Measurements from ENCODE around the gene LIMS1.
"Not testable (repeated sequence)": the region's sequence is repeated elsewhere in the genome, so short reads cannot be mapped to it uniquely, and the experiment has no call there.

Gene LIMS1

DNA sequence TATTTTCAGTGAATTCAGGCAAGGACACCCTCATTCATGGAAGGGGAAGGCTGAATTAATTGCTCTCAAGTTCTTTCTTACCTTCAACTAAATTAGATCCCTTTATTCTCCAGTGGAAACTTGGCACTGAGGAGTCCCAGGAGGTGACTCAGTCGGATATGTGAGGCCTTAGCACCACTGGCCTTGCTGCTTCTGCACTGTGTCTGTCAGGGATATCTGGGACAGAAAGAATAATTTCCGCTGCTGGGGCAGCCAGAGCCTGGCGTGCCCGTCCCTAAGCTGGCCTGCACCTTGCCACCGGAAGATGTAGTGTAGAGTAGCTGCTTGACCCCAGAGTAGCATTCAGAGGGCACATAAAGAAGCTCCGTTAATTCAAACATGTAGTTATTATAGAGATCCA is 53.4 kb downstream of the LIMS1 start:
- no peak for DNase-seq (ENCODE audit: low read depth)

DNA sequence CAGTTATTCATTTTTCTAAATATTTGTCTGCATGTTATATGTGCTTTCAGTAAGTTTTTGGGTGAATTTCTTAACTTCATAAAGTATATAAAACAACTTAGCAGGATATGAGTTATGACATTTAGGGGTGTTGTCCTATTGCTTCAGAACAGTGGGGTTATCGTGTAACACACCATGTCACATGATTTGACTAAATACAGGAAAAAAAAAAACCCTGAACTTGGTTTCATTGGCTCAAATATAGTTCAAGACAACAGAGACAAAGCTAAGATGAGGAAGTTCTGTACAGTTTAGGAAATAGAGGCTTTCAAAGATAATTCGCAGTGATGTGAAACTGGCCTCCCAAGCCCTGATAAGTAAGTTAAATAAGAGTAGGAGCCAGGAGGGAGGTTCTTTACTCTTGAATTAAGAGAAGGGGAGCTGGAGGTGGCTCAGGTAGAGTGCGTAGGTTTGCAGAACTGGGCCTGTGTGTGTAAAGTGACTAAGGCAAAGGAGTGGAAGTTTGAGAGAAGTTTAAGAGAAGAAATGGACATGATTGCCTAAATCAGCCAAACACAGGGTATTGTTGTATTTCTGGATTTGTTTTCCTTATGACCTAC is 53.9 kb downstream of the LIMS1 start:
- no peak for DNase-seq (ENCODE audit: low read depth)

DNA sequence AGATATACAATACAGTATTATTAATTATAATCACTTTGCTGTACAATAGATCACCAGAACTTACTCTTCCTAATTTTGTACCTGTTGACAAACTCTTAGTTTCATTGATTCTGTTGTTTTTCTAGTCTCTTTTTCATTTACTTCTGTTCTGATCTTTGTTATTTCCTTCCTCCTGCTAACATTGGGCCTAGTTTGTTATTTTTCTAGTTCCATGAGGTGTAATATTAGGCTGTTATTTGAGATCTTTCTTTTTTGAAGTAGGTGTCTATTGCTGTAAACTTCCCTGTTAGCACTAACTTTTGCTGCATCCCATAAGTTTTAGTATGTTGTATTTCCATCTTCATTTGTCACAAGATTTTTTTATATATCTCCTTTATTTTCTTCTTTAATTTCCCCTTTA is 55.1 kb downstream of the LIMS1 start:
- no peak for DNase-seq (ENCODE audit: low read depth)

DNA sequence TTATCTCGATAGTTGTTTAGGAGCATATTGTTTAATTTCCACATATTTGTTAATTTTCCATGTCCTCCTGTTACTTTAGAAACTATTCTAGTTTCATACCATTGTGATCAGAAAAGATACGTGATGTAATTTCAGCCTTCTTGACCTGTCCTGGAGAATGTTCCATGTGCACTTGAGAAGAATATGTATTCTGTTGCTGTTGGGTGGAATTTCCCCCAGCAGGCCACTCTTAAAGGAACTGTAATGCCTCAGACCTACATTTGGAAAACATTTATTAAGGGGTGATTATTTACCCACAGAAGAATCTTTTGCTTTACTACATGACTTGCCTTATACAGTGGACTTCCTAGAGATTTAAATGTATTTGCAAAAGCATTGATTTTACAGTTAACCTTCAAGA is 55.5 kb downstream of the LIMS1 start:
- no peak for DNase-seq (ENCODE audit: low read depth)

DNA sequence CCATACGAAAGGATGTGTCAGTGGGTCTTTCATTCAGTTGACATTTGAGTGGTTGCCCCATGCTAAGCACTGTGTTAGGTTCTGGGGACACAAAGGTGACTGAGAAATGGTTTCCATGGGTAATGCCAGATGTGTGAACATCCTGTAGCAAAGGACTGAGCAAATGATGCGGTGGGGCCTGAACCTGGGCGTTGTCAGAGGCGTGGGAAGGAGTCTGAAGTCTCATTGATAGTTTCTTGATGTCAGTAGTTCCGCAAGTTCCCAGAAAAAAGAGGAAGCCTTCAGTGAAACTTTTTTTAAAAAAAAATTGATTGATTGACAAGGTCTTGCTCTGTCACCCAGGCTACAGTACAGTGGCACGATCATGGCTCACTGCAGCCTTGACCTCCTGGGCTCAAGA is 56.9 kb downstream of the LIMS1 start:
- DNase-seq (ENCODE audit: low read depth) = no peak

DNA sequence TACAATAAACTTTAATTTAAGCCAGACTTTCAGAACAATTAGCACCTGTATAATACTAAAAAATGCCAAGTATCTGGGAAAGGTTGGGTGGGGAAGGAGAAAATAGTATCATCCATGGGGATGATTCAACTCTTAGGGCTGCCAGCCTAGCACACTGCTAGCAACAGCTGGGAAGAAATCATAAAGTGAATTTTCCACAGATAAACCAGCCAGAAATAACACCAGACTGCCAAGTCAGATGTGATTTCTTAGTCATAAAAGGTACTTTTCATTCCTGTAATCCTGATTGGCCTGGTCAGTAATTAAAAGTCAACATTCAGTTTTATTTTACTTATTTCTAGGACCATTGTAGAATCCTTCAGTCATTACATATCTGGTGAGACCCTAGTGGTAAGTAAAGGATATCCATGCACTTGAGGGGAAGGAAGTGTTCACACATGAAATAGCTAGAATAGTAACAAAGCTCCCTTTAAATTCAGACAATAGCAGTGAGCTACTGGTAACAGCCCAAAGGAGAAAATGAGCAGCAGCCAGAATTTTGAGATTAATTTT is 59.4 kb downstream of the LIMS1 start:
- no peak for DNase-seq (ENCODE audit: low read depth)

DNA sequence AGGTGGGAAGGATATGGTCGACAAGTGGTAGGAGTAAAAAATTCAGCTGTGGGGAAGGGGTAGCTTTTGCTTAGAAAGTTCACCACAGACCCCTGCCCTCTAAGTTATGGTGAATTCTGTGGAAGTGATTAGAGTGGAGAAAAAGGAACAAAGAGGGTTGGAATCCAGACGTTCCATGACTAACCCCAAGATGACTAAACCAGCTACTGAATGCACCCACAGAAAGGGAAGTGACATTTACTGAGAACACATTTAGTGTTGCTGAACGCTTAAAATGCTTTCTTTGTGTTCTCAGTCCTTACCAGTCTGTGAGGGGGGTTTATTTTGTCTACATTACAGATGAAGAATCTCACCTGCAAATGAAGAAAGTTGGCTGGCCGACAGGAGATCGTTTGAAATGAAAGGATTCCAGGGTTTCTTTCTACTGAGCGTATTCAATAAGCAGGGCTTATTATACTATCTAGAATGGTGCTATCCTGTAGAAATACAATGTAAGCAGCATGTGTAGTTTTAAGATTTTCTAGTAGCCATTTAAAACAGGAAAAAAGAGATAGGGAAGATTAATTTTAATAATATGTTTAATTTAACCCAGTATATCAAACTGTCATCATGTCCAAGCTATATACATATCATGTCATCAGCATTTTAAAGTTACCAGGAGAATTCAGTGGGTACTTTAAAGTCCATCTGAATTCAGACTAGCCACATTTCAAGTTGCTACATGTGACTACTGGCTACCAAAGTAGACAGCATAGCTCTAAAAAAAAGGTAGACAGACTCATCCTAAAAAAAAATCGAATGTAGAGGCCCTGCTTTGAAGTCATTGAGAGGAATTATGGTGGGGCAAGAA is 60.1 kb downstream of the LIMS1 start:
- DNase-seq (ENCODE audit: low read depth) = no peak

DNA sequence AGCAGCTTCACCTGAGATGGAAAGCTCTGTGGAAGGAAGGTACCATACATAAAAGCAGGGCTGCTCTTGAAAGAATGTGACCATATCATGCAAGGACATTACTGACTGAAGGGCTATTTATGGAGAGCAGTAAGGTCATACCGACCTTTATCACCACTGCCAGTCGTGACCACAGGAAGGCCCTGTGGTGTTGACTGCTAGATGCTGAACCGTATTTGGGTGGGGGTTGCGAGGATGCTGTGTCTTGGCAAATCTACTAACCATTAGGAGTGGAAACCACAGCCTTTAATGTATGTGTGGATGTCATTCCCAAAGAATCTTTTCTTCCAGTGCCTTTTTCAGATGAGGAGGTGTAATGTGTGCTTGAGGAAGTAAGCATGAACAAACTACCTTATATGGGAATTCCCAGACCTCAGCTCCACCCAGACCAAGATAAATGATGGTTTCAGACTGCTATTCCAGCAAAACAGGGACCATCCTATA is 60.8 kb downstream of the LIMS1 start:
- no peak for DNase-seq (ENCODE audit: low read depth)

DNA sequence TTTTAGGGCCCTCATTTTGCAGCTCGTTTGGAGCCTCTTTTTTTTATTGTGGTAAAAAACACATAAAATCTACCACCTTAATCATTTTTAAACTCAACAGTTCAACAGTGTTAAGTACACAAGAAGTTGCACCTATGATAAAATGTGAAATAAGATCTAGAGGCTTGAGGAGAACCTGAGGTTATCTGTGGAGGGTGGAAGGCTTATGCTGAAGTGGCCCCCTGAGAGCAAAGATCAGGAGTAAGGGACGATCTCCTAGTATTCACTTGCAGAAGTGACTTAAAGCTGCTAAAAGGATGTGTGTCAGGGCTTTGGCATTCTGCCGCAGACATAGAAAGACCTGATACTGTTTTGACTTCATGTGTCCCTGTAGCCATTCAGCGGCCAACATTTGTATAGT is 61.5 kb downstream of the LIMS1 start:
- not testable (repeated sequence) for DNase-seq (ENCODE audit: low read depth)

DNA sequence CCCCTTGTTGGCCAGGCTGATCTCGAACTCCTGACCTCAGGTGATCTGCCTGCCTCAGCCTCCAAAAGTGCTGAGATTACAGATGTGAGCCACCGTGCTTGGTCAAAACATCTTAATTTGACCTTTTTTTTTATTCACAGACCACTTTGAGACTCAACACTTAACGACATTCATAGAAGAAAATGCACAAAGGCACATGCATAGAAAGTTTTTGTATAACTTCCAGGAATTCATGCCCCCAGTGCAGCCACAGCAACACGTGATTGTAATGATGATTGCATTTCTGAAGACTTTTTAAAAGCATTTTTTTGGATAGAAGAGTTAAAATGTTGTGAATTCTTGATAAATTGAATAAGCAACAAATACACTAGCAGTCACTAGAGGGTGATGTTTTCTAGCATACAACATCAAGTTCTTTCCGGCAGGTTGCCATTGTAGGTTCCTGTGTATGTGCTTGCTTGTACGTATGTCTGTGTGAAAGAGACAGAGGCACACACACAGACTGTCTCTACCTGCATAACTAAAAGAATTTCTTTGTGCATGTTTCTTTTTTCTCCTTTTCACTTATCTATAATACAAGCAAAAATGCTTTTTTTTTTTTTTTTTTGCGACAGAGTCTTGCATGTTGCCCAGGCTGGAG is 63.0 kb downstream of the LIMS1 start:
- DNase-seq (ENCODE audit: low read depth) = not testable (repeated sequence)

DNA sequence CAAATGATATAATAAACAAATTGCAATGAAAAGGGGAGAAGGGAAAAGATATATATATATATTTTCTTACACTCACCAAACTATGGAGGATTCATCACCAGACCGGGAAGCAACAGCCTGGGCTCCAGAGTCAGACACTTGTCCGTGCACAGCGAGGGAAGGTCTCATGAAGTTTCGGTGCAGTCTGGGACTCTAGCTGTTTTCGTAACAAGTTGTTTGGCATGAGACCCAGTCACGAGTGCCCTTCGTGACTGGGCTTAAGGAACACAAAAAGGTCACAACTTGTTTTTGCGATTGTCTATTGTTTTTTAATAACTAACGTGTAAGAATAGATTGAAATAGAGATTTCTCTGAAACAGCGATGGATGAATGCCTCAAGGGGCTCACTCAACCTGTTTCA is 66.9 kb downstream of the LIMS1 start:
- not testable (repeated sequence) for DNase-seq (ENCODE audit: low read depth)

DNA sequence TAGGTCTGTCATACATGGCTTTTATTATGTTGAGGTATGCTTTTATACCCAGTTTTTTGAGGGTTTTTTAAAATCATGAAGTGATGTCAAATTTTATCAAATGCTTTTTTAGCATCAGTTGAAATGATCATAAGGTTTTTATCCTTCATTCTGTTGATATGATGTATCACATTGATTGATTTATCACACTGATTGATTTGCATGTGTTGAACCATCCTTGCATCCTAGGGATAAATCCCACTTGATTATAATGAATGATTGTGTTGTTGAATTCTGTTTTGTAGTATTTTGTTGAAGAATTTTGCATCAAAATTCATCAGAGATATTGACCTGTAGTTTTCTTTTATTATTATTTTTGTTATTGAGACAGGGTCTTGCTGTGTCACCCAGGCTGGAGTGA is 68.2 kb downstream of the LIMS1 start:
- no peak for DNase-seq (ENCODE audit: low read depth)

DNA sequence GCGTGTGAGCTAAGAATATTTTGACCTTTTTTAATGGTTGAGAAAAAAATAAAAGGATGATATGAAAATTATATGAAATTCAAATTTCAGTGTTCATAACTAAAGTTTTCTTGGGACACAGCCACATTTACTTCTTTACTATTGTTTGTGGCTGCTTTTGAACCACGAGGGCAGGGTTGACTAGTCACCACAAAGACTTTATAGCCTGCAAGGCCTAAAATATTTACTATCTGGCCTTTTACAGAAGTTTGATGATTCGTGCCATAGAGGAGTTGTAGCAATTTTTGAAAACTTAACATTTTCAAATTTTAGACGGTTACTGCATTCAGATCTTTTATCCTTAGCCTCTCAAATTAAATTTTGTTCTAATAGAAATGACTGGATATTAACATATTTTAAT is 69.9 kb downstream of the LIMS1 start:
- no peak for DNase-seq (ENCODE audit: low read depth)

DNA sequence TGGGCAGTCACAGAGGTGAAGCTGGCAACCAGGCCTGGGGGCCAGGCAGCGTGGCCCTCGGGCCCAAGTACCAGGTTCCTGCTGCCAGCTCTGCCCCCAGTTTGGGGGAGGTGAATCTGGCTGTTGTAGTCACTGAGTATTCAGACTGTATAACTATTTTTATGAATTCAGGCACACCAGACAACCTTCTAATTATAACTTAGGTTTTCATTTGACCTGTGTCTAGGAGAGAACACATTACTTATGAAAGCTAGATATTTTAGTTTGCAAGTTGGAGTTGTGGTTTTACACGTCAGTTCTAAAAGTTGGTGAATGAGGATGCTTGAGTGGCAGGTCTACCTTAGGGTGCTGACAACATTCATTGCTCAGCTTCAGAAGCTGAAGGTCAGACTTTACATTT is 71.7 kb downstream of the LIMS1 start:
- DNase-seq (ENCODE audit: low read depth) = no peak

DNA sequence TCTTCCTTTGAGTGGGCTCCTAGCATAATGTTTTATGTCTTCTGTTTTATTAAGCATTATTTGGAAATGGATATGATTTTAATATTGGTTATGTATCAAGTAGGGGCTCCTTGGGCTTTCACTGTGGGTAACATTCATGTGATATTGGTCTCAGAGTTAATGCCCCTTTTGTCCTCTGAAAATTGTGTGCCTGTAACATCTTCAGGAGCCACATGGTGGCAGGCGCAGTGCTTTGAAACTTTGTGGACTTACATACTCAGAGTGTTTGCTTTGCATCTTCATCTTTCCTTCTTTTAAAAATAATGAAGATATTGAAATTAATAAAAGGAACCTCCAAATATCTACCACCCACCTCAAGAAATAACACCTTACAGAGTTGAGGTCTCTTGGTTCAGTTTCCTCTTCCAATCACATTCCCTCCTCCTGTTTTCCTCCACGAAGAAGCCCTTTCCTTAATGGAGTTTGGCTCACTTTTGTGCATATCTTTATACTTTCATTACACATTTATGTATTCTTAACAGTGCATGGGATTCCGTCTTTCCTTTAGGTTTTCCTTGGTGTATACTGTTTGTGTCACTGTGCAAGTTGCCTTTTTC is 73.5 kb downstream of the LIMS1 start:
- no peak for DNase-seq (ENCODE audit: low read depth)

DNA sequence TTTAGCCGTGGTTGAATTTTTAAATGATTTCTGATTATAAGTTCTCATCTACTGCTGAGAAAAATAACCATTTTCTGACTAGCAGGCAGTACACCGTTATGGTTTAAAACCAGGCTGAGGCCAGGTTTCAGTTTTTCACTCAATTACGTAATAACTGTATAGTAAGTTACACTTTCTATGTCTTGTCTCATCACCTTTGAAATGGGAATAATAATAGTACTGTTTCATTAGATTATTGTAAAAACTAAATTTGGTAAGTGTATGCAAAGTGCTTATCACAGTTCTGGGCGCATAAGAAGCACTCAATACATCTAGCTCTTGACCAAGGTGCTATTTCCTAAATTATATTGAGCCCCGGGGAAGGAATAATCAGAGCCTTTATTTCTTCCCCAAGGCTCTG is 76.8 kb downstream of the LIMS1 start:
- DNase-seq (ENCODE audit: low read depth) = no peak

DNA sequence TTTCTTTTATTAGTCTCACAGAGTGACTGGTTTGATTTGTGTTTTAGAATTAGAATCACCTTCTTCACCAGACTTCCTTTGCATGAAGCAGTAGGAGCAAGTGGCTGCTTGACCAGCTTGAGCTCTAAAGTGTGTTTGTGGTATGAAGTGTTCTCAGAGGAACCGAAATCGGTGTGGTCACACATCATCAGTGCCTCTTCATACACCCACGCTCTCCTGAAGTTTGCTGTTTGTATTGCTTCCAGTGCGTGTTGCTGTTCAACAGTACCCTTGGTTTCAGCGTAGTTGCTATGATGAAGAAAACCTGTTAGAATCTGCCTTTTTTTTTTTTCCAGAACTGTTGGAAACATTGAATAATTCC is 77.9 kb downstream of the LIMS1 start:
- no peak for DNase-seq (ENCODE audit: low read depth)

DNA sequence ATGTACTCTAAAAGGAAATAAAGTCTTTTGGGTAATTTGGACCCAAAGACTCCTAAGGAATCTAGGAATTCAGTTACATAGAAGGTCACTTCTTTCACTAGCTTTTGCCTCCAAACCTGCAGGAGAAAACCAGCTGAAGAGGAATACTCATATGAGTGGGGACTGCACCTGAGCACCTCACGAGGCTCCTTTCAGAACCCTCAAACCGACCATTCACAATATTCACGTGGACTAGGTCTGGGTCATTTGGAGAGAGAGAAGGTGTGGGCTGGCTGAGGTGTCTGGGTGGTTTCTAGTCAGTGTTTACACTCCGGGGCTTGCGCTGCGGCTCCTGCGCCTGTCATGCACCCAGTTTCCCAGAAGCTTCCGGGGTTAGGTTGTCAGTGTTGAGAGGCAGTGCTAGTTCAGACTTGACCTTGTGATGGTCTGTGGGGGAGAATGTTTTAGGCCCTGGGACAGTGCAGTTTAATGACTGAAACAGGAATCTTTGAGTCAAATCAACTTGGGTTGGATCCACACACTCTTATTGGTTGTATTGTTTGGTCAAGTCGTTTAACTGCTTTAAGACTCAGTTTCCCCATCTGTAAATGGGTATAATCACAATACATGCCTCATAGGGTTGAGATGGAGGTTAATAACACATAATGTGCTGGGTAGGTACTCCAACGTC is 78.4 kb downstream of the LIMS1 start:
- DNase-seq (ENCODE audit: low read depth) = no peak

DNA sequence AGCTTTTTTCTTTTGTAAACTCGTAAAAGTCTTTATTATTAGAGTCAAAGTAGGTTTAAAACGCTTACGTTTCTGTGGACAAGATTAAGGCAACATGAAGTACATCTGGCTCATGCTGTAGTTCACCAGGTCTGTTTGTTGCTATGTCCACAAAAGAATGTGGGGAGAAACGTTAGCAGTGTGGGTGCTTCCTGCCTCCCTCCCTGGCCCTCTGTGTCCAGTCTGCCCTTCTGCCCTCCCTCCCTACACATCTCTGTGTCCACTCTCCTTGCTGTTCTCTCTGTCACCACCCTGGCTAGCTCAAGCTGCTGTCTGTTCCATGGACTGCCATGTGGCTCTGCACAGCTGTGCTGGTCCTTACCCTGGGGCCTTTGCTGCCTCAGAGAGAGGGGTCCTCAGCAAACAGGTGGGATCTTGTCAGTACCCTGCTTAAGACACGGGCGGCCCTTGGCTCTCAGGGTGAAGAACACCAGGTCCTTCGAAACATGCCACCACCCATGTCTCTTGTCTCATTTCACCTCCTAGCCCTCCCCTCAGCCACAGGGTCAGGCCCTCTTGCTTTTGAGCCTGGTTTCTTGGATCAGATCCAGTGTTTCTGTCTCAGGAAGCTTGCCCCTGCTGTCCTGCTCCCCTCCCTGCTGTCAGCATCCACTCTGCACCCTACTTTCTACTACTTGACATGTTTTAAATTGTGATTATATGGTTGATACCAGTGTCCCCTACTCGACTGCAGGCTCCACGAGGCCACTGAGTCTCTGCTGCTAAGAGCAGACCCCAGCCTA is 79.2 kb downstream of the LIMS1 start:
- DNase-seq (ENCODE audit: low read depth) = no peak

DNA sequence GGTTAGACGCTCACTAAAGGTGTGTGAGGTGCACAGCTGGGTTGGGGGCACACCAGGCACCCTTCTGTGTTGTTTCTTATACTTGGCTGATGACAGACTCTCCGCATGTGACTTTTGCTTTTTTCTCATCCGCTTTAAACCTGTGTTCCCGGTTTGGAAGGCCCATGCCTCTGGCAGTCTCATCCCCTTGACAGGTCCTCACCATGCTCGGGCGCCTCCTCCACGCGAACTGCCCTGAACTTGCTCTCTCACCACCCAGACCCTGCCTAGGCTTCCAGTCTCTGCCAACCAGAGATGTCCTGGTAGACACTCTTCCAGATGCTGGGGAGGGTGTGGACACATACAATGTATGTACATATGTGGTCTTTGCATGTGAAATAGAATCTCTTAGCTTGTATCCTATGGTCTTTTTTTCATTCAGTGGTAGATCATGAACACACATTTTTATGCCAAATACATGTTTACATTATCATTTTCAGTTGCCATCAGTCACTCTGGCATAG is 79.8 kb downstream of the LIMS1 start:
- no peak for DNase-seq (ENCODE audit: low read depth)

DNA sequence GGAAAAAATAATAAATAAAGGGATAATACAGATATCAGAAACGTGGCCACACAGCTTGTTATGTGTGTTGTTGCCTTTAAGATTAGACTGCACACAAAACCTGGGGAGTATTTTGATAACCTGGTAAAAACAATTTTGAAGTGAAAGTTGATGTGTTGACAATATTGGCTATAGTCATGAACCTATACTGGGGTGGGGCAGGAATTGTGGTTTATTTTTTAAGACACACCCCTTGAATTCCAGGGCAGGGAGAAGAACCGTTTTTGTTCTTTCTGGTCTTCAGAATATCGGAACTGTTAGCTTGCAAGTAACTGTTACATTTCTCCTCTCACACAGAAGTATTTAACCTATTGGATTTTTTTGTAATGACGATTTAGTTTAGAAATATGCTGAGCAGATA is 80.4 kb downstream of the LIMS1 start:
- no peak for DNase-seq (ENCODE audit: low read depth)

All from stimulated activated CD8-positive, alpha-beta memory T cell treated with anti-CD3 and anti-CD28 coated beads, Interleukin-15, amount 100 ng/mL, for 1 hour (primary cell).